ENCODE results near the gene SLC30A3. TPM values are rescaled to one million over a fixed set of nuclear protein-coding genes. Genes with fewer than 3 reads are reported as not detected.
A peak's percentile ranks its signal among the peaks of the same experiment; 100 is the strongest.

The SLC30A3 gene
- total and polyA plus RNA-seq, 2 of the 13 experiments (the other 11 are each of a cell fraction or from before 2014, with no cell fraction given) = 0.38 to 0.79 TPM

DNA sequence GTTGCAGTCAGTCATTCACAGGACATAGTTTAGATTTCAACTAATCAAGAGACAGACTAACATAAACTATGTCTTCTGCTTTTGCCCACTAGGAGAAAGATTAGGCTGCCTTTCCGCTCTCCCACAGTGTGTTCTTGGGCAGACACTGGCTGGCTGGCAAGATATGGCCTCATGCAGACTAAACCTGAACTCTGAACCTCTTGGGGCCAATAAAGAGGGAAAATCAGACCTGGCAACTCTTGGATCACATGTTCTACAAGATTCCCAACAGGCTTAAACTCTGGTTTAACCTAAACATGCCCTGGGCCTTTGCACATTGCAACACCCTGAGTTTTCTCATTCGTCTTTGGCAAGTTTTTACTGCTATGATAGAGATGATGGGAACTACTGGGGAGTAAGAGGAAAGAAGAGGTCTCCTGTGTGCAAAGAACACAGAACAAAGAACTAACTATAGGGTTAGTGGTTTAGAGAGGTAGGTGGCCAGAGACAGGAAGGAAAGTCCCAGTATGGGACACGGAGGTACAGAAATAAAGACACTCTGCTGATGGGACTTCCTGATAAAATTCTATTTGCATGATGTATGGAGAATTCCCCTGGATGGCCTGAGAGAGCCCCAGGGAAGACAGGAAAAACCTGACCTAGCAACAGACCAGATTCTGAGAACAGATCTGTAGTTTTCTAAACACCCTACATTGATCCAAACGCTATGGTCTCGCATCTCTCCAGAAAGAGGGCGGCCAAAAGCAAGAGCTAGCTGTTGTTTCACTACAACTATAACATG is 53.0 kb downstream of the SLC30A3 start:
- POLR2A ChIA-PET = interaction anchor here (1.1 to 1.7 kb wide), 4 partner anchors 13 to 114 kb away, joined by 4 to 5 read pairs (median 4); partner anchors contain the start of gene PREB
- H3K27ac ChIP-seq (ENCODE audit: extremely low read length, insufficient read depth, low read length) = peak overlapping the region; percentile 62
- BruUV-seq (replicated peaks) = TSS peak; percentile 34
- TF ChIP-seq ZSCAN21 (CRISPR knock-in tag; IDR thresholded peaks at IDR 0.05; ENCODE audit: borderline replicate concordance) = no peak
- TF ChIP-seq TCF7 (IDR thresholded peaks at IDR 0.05; ENCODE audit: low read depth) = no peak
- TF ChIP-seq, protein P1, sequence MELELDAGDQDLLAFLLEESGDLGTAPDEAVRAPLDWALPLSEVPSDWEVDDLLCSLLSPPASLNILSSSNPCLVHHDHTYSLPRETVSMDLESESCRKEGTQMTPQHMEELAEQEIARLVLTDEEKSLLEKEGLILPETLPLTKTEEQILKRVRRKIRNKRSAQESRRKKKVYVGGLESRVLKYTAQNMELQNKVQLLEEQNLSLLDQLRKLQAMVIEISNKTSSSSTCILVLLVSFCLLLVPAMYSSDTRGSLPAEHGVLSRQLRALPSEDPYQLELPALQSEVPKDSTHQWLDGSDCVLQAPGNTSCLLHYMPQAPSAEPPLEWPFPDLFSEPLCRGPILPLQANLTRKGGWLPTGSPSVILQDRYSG (CRISPR knock-in tag; IDR thresholded peaks at IDR 0.05) = no peak
- 0 out of 2 replicates have a peak, but pooled peaks have one; percentile 54 for TF ChIP-seq FOXO4 (CRISPR knock-in tag; conservative IDR thresholded peaks at IDR 0.05)
- no peak for TF ChIP-seq DRAP1 (CRISPR knock-in tag; IDR thresholded peaks at IDR 0.05)
- no peak for TF ChIP-seq HOXA3 (CRISPR knock-in tag; IDR thresholded peaks at IDR 0.05)
- TF ChIP-seq MLXIP (CRISPR knock-in tag; IDR thresholded peaks at IDR 0.05; ENCODE audit: borderline replicate concordance) = no peak
- TF ChIP-seq, protein P2, sequence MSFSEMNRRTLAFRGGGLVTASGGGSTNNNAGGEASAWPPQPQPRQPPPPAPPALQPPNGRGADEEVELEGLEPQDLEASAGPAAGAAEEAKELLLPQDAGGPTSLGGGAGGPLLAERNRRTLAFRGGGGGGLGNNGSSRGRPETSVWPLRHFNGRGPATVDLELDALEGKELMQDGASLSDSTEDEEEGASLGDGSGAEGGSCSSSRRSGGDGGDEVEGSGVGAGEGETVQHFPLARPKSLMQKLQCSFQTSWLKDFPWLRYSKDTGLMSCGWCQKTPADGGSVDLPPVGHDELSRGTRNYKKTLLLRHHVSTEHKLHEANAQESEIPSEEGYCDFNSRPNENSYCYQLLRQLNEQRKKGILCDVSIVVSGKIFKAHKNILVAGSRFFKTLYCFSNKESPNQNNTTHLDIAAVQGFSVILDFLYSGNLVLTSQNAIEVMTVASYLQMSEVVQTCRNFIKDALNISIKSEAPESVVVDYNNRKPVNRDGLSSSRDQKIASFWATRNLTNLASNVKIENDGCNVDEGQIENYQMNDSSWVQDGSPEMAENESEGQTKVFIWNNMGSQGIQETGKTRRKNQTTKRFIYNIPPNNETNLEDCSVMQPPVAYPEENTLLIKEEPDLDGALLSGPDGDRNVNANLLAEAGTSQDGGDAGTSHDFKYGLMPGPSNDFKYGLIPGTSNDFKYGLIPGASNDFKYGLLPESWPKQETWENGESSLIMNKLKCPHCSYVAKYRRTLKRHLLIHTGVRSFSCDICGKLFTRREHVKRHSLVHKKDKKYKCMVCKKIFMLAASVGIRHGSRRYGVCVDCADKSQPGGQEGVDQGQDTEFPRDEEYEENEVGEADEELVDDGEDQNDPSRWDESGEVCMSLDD (CRISPR knock-in tag; IDR thresholded peaks at IDR 0.05; ENCODE audit: borderline replicate concordance) = no peak
- TF ChIP-seq ZNF138 (CRISPR knock-in tag; IDR thresholded peaks at IDR 0.05; ENCODE audit: low read depth) = no peak
- no peak for TF ChIP-seq KAT8 (CRISPR knock-in tag; IDR thresholded peaks at IDR 0.05)
- no peak for TF ChIP-seq SATB2 (CRISPR knock-in tag; IDR thresholded peaks at IDR 0.05)
- no peak for TF ChIP-seq ZNF777 (CRISPR knock-in tag; IDR thresholded peaks at IDR 0.05)
- no peak for TF ChIP-seq ISX (CRISPR knock-in tag; conservative IDR thresholded peaks at IDR 0.05)
- no peak for TF ChIP-seq ELF1 (CRISPR knock-in tag; IDR thresholded peaks at IDR 0.05)

More for the DNA sequence above, 53.0 kb downstream of the SLC30A3 start:
- Histone ChIP-seq H3K4me1 (ENCODE audit: insufficient read depth, low read length) (peaks cover 68% of the 10 kb centered on the region), H3K9ac (ENCODE audit: insufficient read depth, low read depth, low read length) (peak overlapping the region; percentile 99), H4K20me1 (ENCODE audit: insufficient read depth, low read length) (no peaks in the 10 kb centered on the region), H3K4me3 (replicated peaks in 1 of 3; ENCODE audit: insufficient read depth in 1 of 3, low read depth in 2 of 3, low read length in 3 of 3) (peak overlapping the region; percentile 8 to 26 (median 19); a peak in 5 of 6 replicates), H3K27me3 (ENCODE audit: control insufficient read depth in 1 of 2, insufficient read depth in 2 of 2, low read length in 2 of 2) (no peaks in the 10 kb centered on the region; a peak in 1 of 5 replicates), H3K79me2 (ENCODE audit: insufficient read depth, low read length) (peaks cover 47% of the 10 kb centered on the region), H3K9me3 (ENCODE audit: low read length) (no peaks in the 10 kb centered on the region), H3K36me3 (replicated peaks in 1 of 2; ENCODE audit: control insufficient read depth in 1 of 2, insufficient read depth in 2 of 2, low read length in 2 of 2) (peaks cover 27 to 49% of the 10 kb centered on the region in 2 experiments), H3K4me2 (ENCODE audit: low read depth, low read length) (peak overlapping the region; percentile 93), H2AFZ (ENCODE audit: low read length) (no peak overlapping the region)
- in situ Hi-C loops (cut with HindIII; ENCODE audit: extremely low pct_ligation_motif_present, low pct_unique_long_range_greater_than_20kb) (no loop called here), intact Hi-C loops (cut with micrococcal nuclease; ENCODE audit: unreplicated experiment) (loop anchor here (5.0 kb wide), 1 partner anchor 113 kb away; no protein-coding TSS in a partner anchor)
- FAIRE-seq (peak; percentile 88), ATAC-seq (peak; percentile 20), DNase-seq (ENCODE audit: low spot score) (peak; percentile 76)
- CTCF ChIA-PET (ENCODE audit: low intra/inter-chr PET ratio, low total read pairs) = no interaction called here
- 54% methylated on average over 6 of the region's 6 CpGs for WGBS (ENCODE audit: low lambda C conversion rate)
